ENCODE results near the gene GLIS1.

The GLIS1 gene

DNA sequence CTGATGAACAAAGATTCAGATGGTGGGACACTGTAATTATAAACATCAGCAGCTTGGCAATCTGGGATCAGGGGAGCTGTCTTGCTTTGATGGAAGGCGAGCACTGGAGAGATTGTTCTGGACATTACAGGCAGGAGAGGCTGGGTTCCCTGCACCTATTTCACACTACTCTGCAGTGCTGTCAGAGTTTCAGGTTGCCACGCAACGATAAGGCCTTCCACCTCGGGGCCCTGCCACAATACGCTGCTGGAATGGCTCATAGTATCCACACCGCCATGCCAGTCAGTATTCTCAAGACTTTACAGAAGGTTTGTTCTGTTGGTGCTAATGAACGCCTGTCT is 96.8 kb downstream of the GLIS1 start:
- Histone ChIP-seq H4K20me1 (ENCODE audit: insufficient read depth, low read length) (no peaks in the 10 kb centered on the region), H3K36me3 (replicated peaks; ENCODE audit: insufficient read depth, low read length) (no peaks in the 10 kb centered on the region), H3F3A (ENCODE audit: insufficient read depth, low read length) (no peaks in the 10 kb centered on the region), H3K9me3 (replicated peaks; ENCODE audit: insufficient read depth, low read length) (no peaks in the 10 kb centered on the region), H3K79me2 (ENCODE audit: low read length) (no peaks in the 10 kb centered on the region), H3K9ac (ENCODE audit: low read length) (no peak overlapping the region), H3K4me2 (ENCODE audit: low read depth, low read length) (no peak overlapping the region), H2AFZ (ENCODE audit: low read length) (no peak overlapping the region), H3K4me1 (ENCODE audit: low read length) (peaks cover 16% of the 10 kb centered on the region), H3K27ac (ENCODE audit: low read length) (no peak overlapping the region), H3K4me3 (ENCODE audit: low read length) (no peak overlapping the region), H3K27me3 (replicated peaks; ENCODE audit: insufficient read depth, low read length) (no peaks in the 10 kb centered on the region), H3K9me2 (replicated peaks; ENCODE audit: insufficient read depth, low read length) (no peaks in the 10 kb centered on the region)
- no peak for DNase-seq
- TF ChIP-seq EZH2phosphoT487 (IDR thresholded peaks at IDR 0.05; ENCODE audit: low read length) = no peak
- TF ChIP-seq, protein P1, sequence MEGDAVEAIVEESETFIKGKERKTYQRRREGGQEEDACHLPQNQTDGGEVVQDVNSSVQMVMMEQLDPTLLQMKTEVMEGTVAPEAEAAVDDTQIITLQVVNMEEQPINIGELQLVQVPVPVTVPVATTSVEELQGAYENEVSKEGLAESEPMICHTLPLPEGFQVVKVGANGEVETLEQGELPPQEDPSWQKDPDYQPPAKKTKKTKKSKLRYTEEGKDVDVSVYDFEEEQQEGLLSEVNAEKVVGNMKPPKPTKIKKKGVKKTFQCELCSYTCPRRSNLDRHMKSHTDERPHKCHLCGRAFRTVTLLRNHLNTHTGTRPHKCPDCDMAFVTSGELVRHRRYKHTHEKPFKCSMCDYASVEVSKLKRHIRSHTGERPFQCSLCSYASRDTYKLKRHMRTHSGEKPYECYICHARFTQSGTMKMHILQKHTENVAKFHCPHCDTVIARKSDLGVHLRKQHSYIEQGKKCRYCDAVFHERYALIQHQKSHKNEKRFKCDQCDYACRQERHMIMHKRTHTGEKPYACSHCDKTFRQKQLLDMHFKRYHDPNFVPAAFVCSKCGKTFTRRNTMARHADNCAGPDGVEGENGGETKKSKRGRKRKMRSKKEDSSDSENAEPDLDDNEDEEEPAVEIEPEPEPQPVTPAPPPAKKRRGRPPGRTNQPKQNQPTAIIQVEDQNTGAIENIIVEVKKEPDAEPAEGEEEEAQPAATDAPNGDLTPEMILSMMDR (IDR thresholded peaks at IDR 0.05; ENCODE audit: low read length) = no peak
- no peak for TF ChIP-seq EZH2 (optimal IDR thresholded peaks at IDR 0.05; ENCODE audit: low read depth, low read length)

GRCh38 chr1:53641481-53642214 is 97.3 kb downstream of the GLIS1 start:
- Histone ChIP-seq H3K4me1 (ENCODE audit: low read length) (peaks cover 16% of the 10 kb centered on the region), H3K4me3 (ENCODE audit: low read length) (no peak overlapping the region), H3K4me2 (ENCODE audit: low read depth, low read length) (no peak overlapping the region), H3K9me3 (replicated peaks; ENCODE audit: insufficient read depth, low read length) (no peaks in the 10 kb centered on the region), H3K79me2 (ENCODE audit: low read length) (no peaks in the 10 kb centered on the region), H3K9ac (ENCODE audit: low read length) (no peak overlapping the region), H3K27me3 (replicated peaks; ENCODE audit: insufficient read depth, low read length) (no peaks in the 10 kb centered on the region), H3K36me3 (replicated peaks; ENCODE audit: insufficient read depth, low read length) (no peaks in the 10 kb centered on the region), H3K9me2 (replicated peaks; ENCODE audit: insufficient read depth, low read length) (no peaks in the 10 kb centered on the region), H3K27ac (ENCODE audit: low read length) (no peak overlapping the region), H2AFZ (ENCODE audit: low read length) (no peak overlapping the region), H4K20me1 (ENCODE audit: insufficient read depth, low read length) (no peaks in the 10 kb centered on the region), H3F3A (ENCODE audit: insufficient read depth, low read length) (no peaks in the 10 kb centered on the region)
- TF ChIP-seq, protein P1 (IDR thresholded peaks at IDR 0.05; ENCODE audit: low read length) = no peak
- TF ChIP-seq EZH2phosphoT487 (IDR thresholded peaks at IDR 0.05; ENCODE audit: low read length) (no peak), EZH2 (optimal IDR thresholded peaks at IDR 0.05; ENCODE audit: low read depth, low read length) (no peak)
- DNase-seq = no peak

DNA sequence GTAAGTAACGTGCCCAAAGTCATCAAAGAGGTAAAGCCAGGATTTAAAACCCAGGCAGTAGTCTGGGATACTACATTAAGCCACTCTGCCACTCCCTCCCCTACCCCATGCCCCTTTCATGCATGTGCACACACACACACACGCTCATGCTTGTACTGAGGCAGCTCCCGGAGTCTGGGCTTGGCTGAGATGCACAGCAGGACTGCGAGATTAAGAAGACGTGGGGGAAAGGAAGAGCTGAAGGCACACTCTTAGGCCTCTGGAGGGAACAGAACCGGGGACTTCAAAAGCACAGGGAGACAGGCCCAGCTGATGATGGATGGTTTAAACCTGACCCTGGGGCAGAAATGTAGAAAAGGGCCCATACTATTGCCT is 98.3 kb downstream of the GLIS1 start:
- no peak overlapping the region for H3K4me2 ChIP-seq (ENCODE audit: low read depth, low read length)
- no peak for DNase-seq
- no peak overlapping the region for H2AFZ ChIP-seq (ENCODE audit: low read length)
- peaks cover 16% of the 10 kb centered on the region for H3K4me1 ChIP-seq (ENCODE audit: low read length)
- no peak overlapping the region for H3K9ac ChIP-seq (ENCODE audit: low read length)
- H3K27ac ChIP-seq (ENCODE audit: low read length) = no peak overlapping the region
- no peaks in the 10 kb centered on the region for H3K36me3 ChIP-seq (replicated peaks; ENCODE audit: insufficient read depth, low read length)
- no peaks in the 10 kb centered on the region for H3K9me2 ChIP-seq (replicated peaks; ENCODE audit: insufficient read depth, low read length)
- no peak overlapping the region for H3K4me3 ChIP-seq (ENCODE audit: low read length)
- H3F3A ChIP-seq (ENCODE audit: insufficient read depth, low read length) = no peaks in the 10 kb centered on the region
- no peaks in the 10 kb centered on the region for H3K79me2 ChIP-seq (ENCODE audit: low read length)
- H3K9me3 ChIP-seq (replicated peaks; ENCODE audit: insufficient read depth, low read length) = no peaks in the 10 kb centered on the region
- H4K20me1 ChIP-seq (ENCODE audit: insufficient read depth, low read length) = no peaks in the 10 kb centered on the region
- no peaks in the 10 kb centered on the region for H3K27me3 ChIP-seq (replicated peaks; ENCODE audit: insufficient read depth, low read length)
- no peak for TF ChIP-seq EZH2 (optimal IDR thresholded peaks at IDR 0.05; ENCODE audit: low read depth, low read length)
- TF ChIP-seq EZH2phosphoT487 (IDR thresholded peaks at IDR 0.05; ENCODE audit: low read length) = no peak
